GM19238 (cell line): ENCODE results near the gene INAFM1.

Experiments
- DNase-seq: peaks from one replicate; pipeline ENCODE4 v3.0.0; 2011; ENCODE audit warnings: low spot score; ENCODE audit not compliant: insufficient read length

INAFM1 gene

DNA sequence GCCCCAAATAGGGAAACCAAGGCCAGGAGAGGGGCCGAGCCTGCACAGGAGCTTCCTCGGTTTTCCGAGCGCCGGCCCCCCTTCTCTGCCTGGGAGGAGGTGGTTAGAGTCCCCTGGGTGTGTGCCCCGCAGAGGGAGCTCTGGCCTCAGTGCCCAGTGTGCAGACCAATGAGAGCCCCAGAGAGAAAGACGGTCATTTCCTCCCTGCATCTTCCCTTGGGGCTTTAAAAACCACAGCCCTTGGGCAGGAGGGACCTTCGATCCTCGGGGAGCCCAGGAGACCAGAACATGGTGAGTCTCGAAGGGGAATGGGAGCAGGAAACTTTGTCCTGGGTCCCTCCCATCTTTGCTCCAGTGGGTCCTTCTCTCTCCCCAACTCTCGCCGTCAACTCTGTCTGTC is 34.9 kb downstream of the INAFM1 start, which contains the start of gene C5AR1:
Gene C5AR1 (plus strand): TSS at position 254 of the 400 bp plus-strand sequence. CDS start 35 bp downstream, at position 289.
- DNase-seq = no peak

DNA sequence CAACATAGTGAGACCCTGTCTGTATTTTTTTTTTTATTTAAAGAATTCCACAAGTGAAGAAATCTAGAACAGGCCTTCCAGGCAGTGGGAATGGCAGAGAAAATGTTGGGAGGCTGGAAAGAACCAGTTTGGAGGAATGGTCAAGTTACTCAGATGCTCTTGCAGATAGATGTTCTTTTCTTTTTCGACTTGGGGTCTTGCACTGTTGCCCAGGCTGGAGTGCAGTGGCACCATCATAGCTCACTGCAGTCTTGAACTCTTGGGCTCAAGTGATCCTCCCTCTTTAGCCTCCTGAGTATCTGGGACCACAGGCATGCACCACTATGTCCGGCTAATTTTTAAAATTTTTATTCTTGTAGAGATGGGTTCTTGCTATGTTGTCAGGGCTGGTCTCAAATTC is 35.6 kb downstream of the INAFM1 start:
- DNase-seq = no peak

DNA sequence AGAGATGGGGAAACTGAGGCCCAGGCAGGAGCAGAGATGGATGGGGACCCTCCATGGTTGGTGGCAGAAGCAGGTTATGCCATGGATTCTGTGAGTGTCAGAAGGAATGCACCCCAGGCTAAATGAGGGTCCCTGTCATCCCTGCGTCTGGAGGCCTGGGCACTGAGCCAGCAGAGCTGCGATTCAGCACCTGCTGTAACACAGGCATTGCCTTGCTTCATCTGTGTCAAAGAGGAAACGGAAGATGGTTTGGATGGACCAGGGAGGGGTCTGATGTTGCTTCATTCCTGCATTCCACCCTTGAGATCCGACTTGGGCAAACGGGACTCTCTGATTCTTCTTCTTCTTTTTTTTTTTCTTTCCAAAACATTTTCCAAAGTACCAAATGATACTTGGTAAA is 36.1 kb downstream of the INAFM1 start:
- DNase-seq = no peak

DNA sequence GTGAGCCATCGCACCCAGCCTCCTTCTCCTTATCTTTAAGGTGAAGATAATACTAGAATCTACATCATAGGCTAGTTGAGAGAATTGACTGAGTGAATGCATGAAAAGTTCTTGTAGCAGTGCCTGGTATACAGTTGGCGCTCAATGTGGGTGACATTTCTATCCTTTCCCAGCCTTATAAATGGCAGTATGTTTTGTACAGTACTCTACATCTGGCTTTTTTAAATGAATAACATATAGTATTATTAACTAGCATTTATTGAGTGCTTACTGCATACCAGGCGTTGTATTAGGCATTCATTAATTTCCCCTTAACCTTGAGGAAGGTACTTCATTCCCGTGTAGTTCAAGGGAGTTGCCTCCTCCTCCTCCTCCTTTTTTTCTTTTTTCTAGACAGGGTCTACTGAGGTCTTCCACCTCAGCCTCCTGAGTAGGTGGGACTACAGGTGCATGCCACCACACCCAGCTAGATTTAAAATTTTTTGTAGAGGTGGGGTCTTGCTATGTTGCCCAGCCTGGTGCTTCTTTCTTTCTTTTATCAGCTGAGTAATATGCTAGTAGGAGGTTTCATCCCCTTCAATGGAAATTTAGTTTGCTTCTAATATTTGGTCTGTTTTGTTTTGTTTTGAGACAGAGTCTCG is 37.8 kb downstream of the INAFM1 start:
- DNase-seq = no peak

DNA sequence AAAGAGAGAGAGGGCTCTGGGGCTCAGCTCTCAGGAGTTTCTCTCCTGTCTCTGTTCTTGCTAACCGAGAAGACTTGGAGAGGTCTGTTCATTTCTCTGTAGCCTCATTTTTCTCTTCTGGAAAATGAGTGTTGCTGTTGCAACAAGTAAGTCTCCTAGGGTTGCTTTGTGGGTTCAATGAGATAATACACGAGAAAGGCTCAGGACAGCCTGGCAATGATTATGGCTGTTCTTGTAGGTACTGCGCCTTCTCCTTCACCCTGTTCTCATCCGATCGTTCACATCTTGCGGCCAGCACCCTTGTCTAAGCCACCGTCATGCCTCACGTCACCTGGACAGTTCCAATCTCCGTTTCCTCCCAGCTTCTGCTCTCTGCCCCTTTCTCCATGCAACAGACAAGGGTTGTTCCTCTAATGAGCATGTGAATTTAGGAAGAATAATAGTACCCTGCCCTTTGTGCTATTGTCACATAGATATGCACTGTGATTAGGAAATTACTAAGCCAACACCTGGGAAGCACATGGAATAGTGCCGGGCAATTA is 39.1 kb downstream of the INAFM1 start:
- no peak for DNase-seq

DNA sequence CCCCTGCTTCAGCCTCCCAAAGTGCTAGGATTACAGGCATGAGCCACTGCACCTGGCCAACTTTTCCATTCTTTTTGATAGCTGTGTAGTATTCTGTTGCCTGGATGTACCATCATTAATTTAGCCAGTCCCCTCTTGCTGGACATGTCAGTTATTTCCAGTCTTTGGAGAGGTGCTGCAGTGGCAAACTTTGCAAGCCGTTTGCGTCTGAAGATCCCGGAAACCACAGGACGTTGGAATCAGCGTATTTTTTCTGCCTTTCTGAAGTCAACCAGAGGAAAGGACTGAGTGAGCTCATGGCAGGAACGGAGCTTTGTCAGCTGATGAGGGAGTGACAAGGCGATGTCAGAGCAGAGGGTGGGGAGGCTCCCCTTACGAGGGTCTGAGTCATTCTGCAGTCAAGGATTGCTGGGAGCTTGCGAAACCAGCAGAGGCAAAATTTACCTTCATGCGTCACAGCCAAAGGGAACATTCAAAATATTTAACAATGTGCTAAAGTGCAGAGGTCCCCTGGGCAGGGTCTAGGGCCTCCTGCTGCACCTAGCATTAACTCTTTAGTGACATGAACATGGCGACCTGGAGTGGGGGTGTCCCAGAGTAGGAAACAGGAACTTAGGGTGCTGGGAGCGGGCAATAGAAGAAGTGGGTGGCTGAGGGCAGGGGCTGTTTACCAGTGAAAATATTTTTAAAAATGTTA is 40.6 kb downstream of the INAFM1 start:
- DNase-seq = no peak

DNA sequence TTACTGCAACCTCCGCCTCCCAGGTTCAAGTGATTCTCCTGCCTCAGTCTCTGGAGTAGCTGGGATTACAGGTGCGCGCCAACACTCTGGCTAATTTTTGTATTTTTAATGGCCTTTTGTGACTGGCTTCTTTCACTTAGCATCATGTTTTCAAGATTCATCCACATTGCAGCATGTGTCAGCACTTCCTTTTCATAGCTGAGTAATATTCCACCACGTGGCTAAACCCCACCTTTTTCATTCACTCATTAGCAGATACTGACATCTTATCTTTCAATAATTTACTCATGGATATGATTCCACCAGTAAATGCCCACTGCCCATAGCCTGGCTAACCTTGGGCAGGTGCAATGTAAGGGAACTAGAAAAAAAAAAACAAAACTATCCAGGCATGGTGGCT is 41.8 kb downstream of the INAFM1 start:
- no peak for DNase-seq

DNA sequence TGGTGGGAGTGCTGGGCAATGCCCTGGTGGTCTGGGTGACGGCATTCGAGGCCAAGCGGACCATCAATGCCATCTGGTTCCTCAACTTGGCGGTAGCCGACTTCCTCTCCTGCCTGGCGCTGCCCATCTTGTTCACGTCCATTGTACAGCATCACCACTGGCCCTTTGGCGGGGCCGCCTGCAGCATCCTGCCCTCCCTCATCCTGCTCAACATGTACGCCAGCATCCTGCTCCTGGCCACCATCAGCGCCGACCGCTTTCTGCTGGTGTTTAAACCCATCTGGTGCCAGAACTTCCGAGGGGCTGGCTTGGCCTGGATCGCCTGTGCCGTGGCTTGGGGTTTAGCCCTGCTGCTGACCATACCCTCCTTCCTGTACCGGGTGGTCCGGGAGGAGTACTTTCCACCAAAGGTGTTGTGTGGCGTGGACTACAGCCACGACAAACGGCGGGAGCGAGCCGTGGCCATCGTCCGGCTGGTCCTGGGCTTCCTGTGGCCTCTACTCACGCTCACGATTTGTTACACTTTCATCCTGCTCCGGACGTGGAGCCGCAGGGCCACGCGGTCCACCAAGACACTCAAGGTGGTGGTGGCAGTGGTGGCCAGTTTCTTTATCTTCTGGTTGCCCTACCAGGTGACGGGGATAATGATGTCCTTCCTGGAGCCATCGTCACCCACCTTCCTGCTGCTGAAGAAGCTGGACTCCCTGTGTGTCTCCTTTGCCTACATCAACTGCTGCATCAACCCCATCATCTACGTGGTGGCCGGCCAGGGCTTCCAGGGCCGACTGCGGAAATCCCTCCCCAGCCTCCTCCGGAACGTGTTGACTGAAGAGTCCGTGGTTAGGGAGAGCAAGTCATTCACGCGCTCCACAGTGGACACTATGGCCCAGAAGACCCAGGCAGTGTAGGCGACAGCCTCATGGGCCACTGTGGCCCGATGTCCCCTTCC is 45.5 kb downstream of the INAFM1 start:
- no peak for DNase-seq

DNA sequence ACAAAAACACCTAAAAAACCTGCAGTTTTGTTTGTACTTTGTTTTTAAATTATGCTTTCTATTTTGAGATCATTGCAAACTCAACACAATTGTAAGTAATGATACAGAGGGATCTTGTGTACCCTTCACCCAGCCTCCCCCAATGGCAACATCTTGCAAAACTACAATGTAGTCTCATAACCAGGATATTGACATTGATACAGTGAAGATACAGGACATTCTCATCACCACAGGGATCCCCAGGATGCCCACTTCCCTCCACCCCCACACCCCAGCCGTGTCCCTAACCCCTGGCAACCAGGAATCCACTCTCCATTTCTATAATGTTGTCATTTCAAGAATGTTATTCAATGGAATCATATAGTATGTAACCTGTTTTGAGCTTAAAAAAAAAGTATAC is 46.9 kb downstream of the INAFM1 start:
- no peak for DNase-seq

DNA sequence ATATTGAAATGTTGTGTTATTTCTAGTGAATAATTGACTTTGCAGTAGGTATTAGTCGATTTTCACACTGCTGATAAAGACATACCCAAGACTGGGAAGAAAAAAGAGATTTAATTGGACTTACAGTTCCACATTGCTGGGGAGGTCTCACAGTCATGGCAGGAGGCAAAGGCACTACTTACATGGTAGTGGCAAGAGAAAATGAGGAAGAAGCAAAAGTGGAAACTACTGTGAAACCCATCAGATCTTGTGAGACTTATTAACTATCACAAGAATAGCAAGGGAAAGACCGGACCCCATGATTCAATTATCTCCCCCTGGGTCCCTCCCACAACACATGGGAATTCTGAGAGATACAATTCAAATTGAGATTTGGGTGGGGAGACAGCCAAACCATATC is 47.4 kb downstream of the INAFM1 start:
- no peak for DNase-seq

DNA sequence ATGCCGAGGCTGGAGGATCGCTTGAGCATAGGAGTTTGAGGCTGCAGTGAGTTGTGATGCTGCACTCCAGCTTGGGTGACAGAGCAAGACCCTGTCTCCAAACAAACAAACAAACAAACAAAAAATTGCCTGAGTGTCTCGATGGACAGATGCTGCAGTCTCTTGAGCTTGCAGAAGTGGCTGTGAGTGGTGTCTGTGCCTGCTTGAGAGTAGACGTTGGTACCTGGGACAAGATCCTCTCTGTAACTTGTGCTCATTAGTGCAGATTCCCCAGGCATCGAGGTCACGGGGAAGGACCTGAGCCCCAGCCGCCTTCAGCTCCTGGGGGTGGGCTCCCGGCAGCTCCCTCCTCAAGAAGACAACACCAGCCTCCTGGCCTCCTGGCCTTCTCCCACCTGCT is 48.7 kb downstream of the INAFM1 start:
- no peak for DNase-seq

DNA sequence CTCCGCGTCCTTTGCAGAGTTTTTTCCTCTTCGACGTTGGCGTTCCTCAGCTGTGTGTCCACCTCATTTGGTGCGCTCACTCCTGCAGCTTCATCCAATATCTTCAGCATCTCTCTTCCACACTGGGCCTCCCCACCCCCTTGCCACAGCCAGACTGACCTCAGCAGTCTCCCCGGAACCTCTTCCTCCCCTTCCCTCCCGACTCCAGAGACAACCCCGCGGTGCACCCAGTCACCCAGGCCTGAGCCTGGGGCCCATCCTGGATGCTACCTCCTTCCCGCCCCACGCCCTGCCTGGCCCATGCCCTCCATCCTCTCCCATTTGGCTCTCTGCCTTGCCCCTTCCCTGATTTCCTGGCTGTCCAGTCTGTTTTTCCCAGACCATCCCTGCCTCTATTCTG is 49.2 kb downstream of the INAFM1 start:
- no peak for DNase-seq

DNA sequence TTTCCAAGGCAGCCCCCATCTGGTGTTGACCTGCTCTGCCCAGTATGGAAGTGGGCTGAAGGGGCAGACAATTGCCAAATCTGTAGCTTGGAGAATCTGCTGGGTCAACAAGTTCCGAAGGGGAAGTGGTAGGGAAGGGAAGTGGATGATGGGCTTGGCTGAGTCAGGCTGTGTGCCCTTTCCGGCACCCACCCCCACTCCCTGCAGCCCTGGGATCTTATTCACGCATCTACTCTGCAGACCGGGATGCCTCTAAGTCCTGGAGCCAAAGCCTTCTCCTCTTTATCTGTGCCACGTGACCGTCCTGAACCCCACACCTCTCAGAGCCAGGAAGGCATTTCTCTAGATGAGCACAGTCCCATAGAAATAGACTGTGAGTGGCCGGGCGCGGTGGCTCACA is 49.8 kb downstream of the INAFM1 start:
- DNase-seq = no peak
